IPS-18a (cell line): ENCODE measurements around the gene SPATS2.
"Not testable (repeated sequence)": the region's sequence is repeated elsewhere in the genome, so short reads cannot be mapped to it uniquely, and the experiment has no call there.

Source experiments
- H3K27ac ChIP-seq: one replicate; pipeline ENCODE4 v1.5.1; 2013; ENCODE audit warnings: low read length
- H3K27me3 ChIP-seq: one replicate; pipeline ENCODE4 v1.6.1; 2013; ENCODE audit warnings: mild to moderate bottlenecking, low read length; ENCODE audit not compliant: control insufficient read depth, insufficient read depth
- H3K36me3 ChIP-seq: one replicate; pipeline ENCODE4 v1.6.1; 2013; ENCODE audit warnings: low read depth, low read length; ENCODE audit not compliant: control insufficient read depth
- H3K4me1 ChIP-seq: one replicate; pipeline ENCODE4 v1.6.1; 2013; ENCODE audit warnings: low read depth, low read length; ENCODE audit not compliant: control insufficient read depth
- H3K4me3 ChIP-seq: one replicate; pipeline ENCODE4 v1.5.1; 2013; ENCODE audit warnings: low read length
- H3K9ac ChIP-seq: one replicate; pipeline ENCODE4 v1.6.1; 2013; ENCODE audit warnings: mild to moderate bottlenecking, low read length, moderate library complexity
- H3K9me3 ChIP-seq: one replicate; pipeline ENCODE4 v1.6.1; 2013; ENCODE audit warnings: low read depth, low read length; ENCODE audit not compliant: control insufficient read depth

Gene SPATS2

GRCh38 chr12:49420556-49420955 is 53.3 kb downstream of the SPATS2 start:
- H3K36me3 ChIP-seq, result no peaks in the 10 kb centered on the region
- no peaks in the 10 kb centered on the region for H3K27me3 ChIP-seq
- H3K4me3 ChIP-seq, result no peak overlapping the region
- no peak overlapping the region for H3K9ac ChIP-seq
- H3K4me1 ChIP-seq, result peaks cover 4% of the 10 kb centered on the region
- no peaks in the 10 kb centered on the region for H3K9me3 ChIP-seq
- no peak overlapping the region for H3K27ac ChIP-seq

GRCh38 chr12:49422114-49422513 is 54.9 kb downstream of the SPATS2 start:
- Histone ChIP-seq H3K36me3 (no peaks in the 10 kb centered on the region), H3K9ac (no peak overlapping the region), H3K9me3 (no peaks in the 10 kb centered on the region), H3K4me1 (peaks cover 4% of the 10 kb centered on the region), H3K27me3 (no peaks in the 10 kb centered on the region), H3K27ac (no peak overlapping the region), H3K4me3 (no peak overlapping the region)

- no peak overlapping the region for H3K27ac ChIP-seq
- H3K4me1 ChIP-seq, result peaks cover 9% of the 10 kb centered on the region
- no peak overlapping the region for H3K4me3 ChIP-seq
- no peaks in the 10 kb centered on the region for H3K27me3 ChIP-seq
- H3K36me3 ChIP-seq, result no peaks in the 10 kb centered on the region
- no peak overlapping the region for H3K9ac ChIP-seq
- no peaks in the 10 kb centered on the region for H3K9me3 ChIP-seq
Observed at GRCh38 chr12:49428793-49429192, 61.5 kb downstream of the SPATS2 start.

- no peaks in the 10 kb centered on the region for H3K27me3 ChIP-seq
- no peak overlapping the region for H3K4me3 ChIP-seq
- no peak overlapping the region for H3K9ac ChIP-seq
- no peaks in the 10 kb centered on the region for H3K36me3 ChIP-seq
- no peaks in the 10 kb centered on the region for H3K9me3 ChIP-seq
- no peak overlapping the region for H3K27ac ChIP-seq
- H3K4me1 ChIP-seq, result peaks cover 9% of the 10 kb centered on the region
Observed at GRCh38 chr12:49432616-49433015, 65.4 kb downstream of the SPATS2 start.

- H3K4me3 ChIP-seq, H3K27ac ChIP-seq, H3K9me3 ChIP-seq, H3K9ac ChIP-seq, H3K36me3 ChIP-seq, H3K27me3 ChIP-seq, H3K4me1 ChIP-seq: not testable (repeated sequence)
Observed at GRCh38 chr12:49436799-49437198, 69.5 kb downstream of the SPATS2 start.

GRCh38 chr12:49439042-49439441 is 71.8 kb downstream of the SPATS2 start:
- Histone ChIP-seq H3K4me1 (no peaks in the 10 kb centered on the region), H3K27ac (no peak overlapping the region), H3K27me3 (no peaks in the 10 kb centered on the region), H3K9ac (no peak overlapping the region), H3K4me3 (no peak overlapping the region), H3K36me3 (no peaks in the 10 kb centered on the region), H3K9me3 (no peaks in the 10 kb centered on the region)

GRCh38 chr12:49440035-49440434 is 72.8 kb downstream of the SPATS2 start:
- Histone ChIP-seq H3K9ac (no peak overlapping the region), H3K27me3 (no peaks in the 10 kb centered on the region), H3K9me3 (no peaks in the 10 kb centered on the region), H3K4me3 (no peak overlapping the region), H3K27ac (no peak overlapping the region), H3K36me3 (no peaks in the 10 kb centered on the region), H3K4me1 (no peaks in the 10 kb centered on the region)

- Histone ChIP-seq H3K9ac (no peak overlapping the region), H3K27me3 (no peaks in the 10 kb centered on the region), H3K4me1 (no peaks in the 10 kb centered on the region), H3K27ac (no peak overlapping the region), H3K9me3 (no peaks in the 10 kb centered on the region), H3K4me3 (no peak overlapping the region), H3K36me3 (no peaks in the 10 kb centered on the region)
Observed at GRCh38 chr12:49442915-49443314, 75.7 kb downstream of the SPATS2 start.

- Histone ChIP-seq H3K27me3 (no peaks in the 10 kb centered on the region), H3K27ac (no peak overlapping the region), H3K36me3 (no peaks in the 10 kb centered on the region), H3K4me3 (no peak overlapping the region), H3K4me1 (no peaks in the 10 kb centered on the region), H3K9ac (no peak overlapping the region), H3K9me3 (no peaks in the 10 kb centered on the region)
Observed at GRCh38 chr12:49446571-49446970, 79.3 kb downstream of the SPATS2 start.

- Histone ChIP-seq H3K4me3 (no peak overlapping the region), H3K9ac (no peak overlapping the region), H3K27ac (no peak overlapping the region), H3K9me3 (no peaks in the 10 kb centered on the region), H3K27me3 (no peaks in the 10 kb centered on the region), H3K36me3 (no peaks in the 10 kb centered on the region), H3K4me1 (no peaks in the 10 kb centered on the region)
Observed at GRCh38 chr12:49448858-49449257, 81.6 kb downstream of the SPATS2 start.

- Histone ChIP-seq H3K9me3 (no peaks in the 10 kb centered on the region), H3K9ac (no peak overlapping the region), H3K27ac (no peak overlapping the region), H3K27me3 (no peaks in the 10 kb centered on the region), H3K4me1 (no peaks in the 10 kb centered on the region), H3K4me3 (no peak overlapping the region), H3K36me3 (no peaks in the 10 kb centered on the region)
Observed at GRCh38 chr12:49451468-49452259, 84.4 kb downstream of the SPATS2 start.

- Histone ChIP-seq H3K27me3 (no peaks in the 10 kb centered on the region), H3K9ac (no peak overlapping the region), H3K4me3 (no peak overlapping the region), H3K36me3 (no peaks in the 10 kb centered on the region), H3K27ac (no peak overlapping the region), H3K9me3 (no peaks in the 10 kb centered on the region), H3K4me1 (no peaks in the 10 kb centered on the region)
Observed at GRCh38 chr12:49455501-49455900, 88.2 kb downstream of the SPATS2 start.
